K562 (cell line): Measurements from ENCODE around the gene ATOSA. TPM values are rescaled to one million over a fixed set of nuclear protein-coding genes. Genes with fewer than 3 reads are reported as not detected.

Source experiments
- ATAC-seq: fragments of 200-7000 bp; cut with Tn5 transposase; 3 replicates; pipeline ENCODE4 v1.9.1; 2020; ENCODE audit warnings: moderate library complexity
- BruUV-seq: library from RNA; stranded (reverse); fragments of 400-500 nt; replicated peaks from 2 replicates; lab custom pipeline; 2021; lab: Mats Ljungman, UMichigan
- CTCF ChIA-PET: fragments of 300-600 bp; formaldehyde crosslinking; extraction: SDS; loops from one replicate; lab custom pipeline; 2021; ENCODE audit warnings: low intra/inter-chr PET ratio; lab: Yijun Ruan, JAX
- POLR2A ChIA-PET: fragments of 300-600, 350-650 bp; sonication (Branson Sonifier 250); formaldehyde crosslinking; extraction: SDS; loops from one replicate; lab custom pipeline; 2021; ENCODE audit warnings: antibody characterized with exemption, inconsistent platforms; lab: Yijun Ruan, JAX
- DNase-seq, 4 experiments: peaks; one replicate each; pipeline versions ENCODE4 v3.0.0 to v3.0.0-alpha.2; 2011 to 2018; ENCODE audit warnings: low spot score in 3 of 4, mixed read lengths in 3 of 4; ENCODE audit errors: extremely low read depth in 1 of 4
- FAIRE-seq: peaks from 2 replicates; lab custom pipeline; 2011; peaks lifted over from hg19 to GRCh38; lab: Jason Lieb, UNC
- H2AFZ ChIP-seq: 2 replicates; pipeline ENCODE4 v1.6.0; 2011; ENCODE audit warnings: low read depth, low read length, control low read depth, inconsistent platforms
- H3K27ac ChIP-seq: fragments of 200-600 bp; 3 replicates; pipeline ENCODE4 v1.8.0; 2011; ENCODE audit warnings: low read depth, mild to moderate bottlenecking, control low read depth, inconsistent platforms, low read length, moderate library complexity, mixed read lengths; ENCODE audit errors: extremely low read depth
- H3K27me3 ChIP-seq, 2 experiments: fragments of 300-600 bp in 1 of 2; 2 replicates in 1 of 2; 3 replicates in 1 of 2; pipeline versions ENCODE4 v1.6.0 to v1.8.0; 2011; ENCODE audit warnings: inconsistent platforms in 2 of 2, low read length in 2 of 2, mild to moderate bottlenecking in 1 of 2, mixed read lengths in 1 of 2, moderate library complexity in 1 of 2; ENCODE audit not compliant: control insufficient read depth in 2 of 2, insufficient read depth in 2 of 2
- H3K36me3 ChIP-seq: fragments of 300-600 bp; 3 replicates; pipeline ENCODE4 v1.8.0; 2011; ENCODE audit warnings: mild to moderate bottlenecking, low read length, inconsistent platforms; ENCODE audit not compliant: control insufficient read depth, insufficient read depth
- H3K4me1 ChIP-seq, 2 experiments: fragments of 200-600 bp in 1 of 2; replicated peaks in 1 of 2; 2 replicates in 1 of 2; 3 replicates in 1 of 2; pipeline versions ENCODE4 v1.5.1 to v1.8.0; 2011; ENCODE audit warnings: inconsistent platforms in 2 of 2, low read length in 2 of 2, mild to moderate bottlenecking in 1 of 2, mixed read lengths in 1 of 2, moderate library complexity in 1 of 2; ENCODE audit not compliant: control insufficient read depth in 2 of 2, insufficient read depth in 2 of 2
- H3K4me2 ChIP-seq: 2 replicates; pipeline ENCODE4 v1.6.1; 2011; ENCODE audit warnings: low read length, control low read depth, inconsistent platforms, mixed read lengths; ENCODE audit not compliant: insufficient read depth
- H3K4me3 ChIP-seq: fragments of 200-600 bp; sonication (generic), shearing (Covaris generic); 2 replicates; pipeline ENCODE4 v1.5.1; 2016; ENCODE audit warnings: control low read depth, inconsistent platforms
- H3K79me2 ChIP-seq: fragments of 200-600 bp; 3 replicates; pipeline ENCODE4 v1.8.0; 2011; ENCODE audit warnings: low read length, inconsistent platforms; ENCODE audit not compliant: control insufficient read depth, insufficient read depth
- H3K9ac ChIP-seq, 2 experiments: 2 replicates each; pipeline versions ENCODE4 v1.6.0 to v1.6.1; 2011; ENCODE audit warnings: low read depth in 2 of 2, low read length in 2 of 2, control low read depth in 1 of 2, inconsistent platforms in 1 of 2, mild to moderate bottlenecking in 1 of 2, mixed read lengths in 1 of 2; ENCODE audit not compliant: insufficient read depth in 1 of 2
- H3K9me1 ChIP-seq: one replicate; pipeline ENCODE4 v1.6.0; 2011; ENCODE audit warnings: inconsistent platforms, mild to moderate bottlenecking, low read length, moderate library complexity; ENCODE audit not compliant: control insufficient read depth, insufficient read depth
- H3K9me3 ChIP-seq: replicated peaks from 2 replicates; pipeline ENCODE4 v1.5.1; 2011; ENCODE audit warnings: low read depth, low read length, inconsistent platforms; ENCODE audit not compliant: control insufficient read depth, insufficient read depth
- H4K20me1 ChIP-seq: replicated peaks from 2 replicates; pipeline ENCODE4 v1.6.1; 2011; ENCODE audit warnings: low read length, inconsistent platforms, mixed read lengths; ENCODE audit not compliant: control insufficient read depth, insufficient read depth
- BCL6 ChIP-seq: fragments of 250-450 bp; sonication (Bioruptor Pico); IDR thresholded peaks from 2 replicates; pipeline ENCODE4 v1.4.0; 2020
- E2F1 ChIP-seq: sonication (generic); formaldehyde crosslinking; IDR thresholded peaks from 2 replicates; pipeline ENCODE4 v1.8.1; 2023; ENCODE audit warnings: mild to moderate bottlenecking, missing genetic modification reagents, moderate library complexity
- EP400 ChIP-seq: fragments of 450-650 bp; IDR thresholded peaks from 2 replicates; pipeline ENCODE4 v1.6.1; 2017; ENCODE audit warnings: antibody characterized with exemption, mild to moderate bottlenecking, moderate library complexity
- ETV6 ChIP-seq, 3 experiments: fragments of 150-350 bp in 1 of 3; sonication (generic) in 1 of 3; formaldehyde crosslinking in 1 of 3; IDR thresholded peaks; 2 replicates each; pipeline versions ENCODE4 v1.6.1 to v1.8.0; 2014 to 2022; ENCODE audit warnings: borderline replicate concordance in 2 of 3, low read depth in 2 of 3, antibody characterized with exemption in 1 of 3, low read length in 1 of 3, mild to moderate bottlenecking in 1 of 3, missing genetic modification reagents in 1 of 3
- WGBS: fragments of 100-300 bp; shearing (Covaris generic); methylation state at CpG from one replicate; pipeline ENCODE4 v1.1.6; 2016; ENCODE audit warnings: low coverage, mixed read lengths; ENCODE audit not compliant: insufficient coverage; ENCODE audit errors: missing lambda C conversion rate; 5-methylcytosine and 5-hydroxymethylcytosine counted together
- in situ Hi-C: fragments of 300-500 bp; cut with MboI; formaldehyde crosslinking; loops from 4 replicates; pipeline ENCODE4 v1.15.0; 2018; ENCODE audit warnings: inconsistent platforms, mixed read lengths
- intact Hi-C: fragments of 100-400 bp; cut with micrococcal nuclease; formaldehyde crosslinking; loops from 2 replicates; pipeline ENCODE4 v1.14.2; 2022
- polyA plus RNA-seq, 8 experiments: library from polyadenylated mRNA; depleted of rRNA in 4 of 8; stranded (reverse) in 5 of 8; unstranded in 3 of 8; fragments of >200 nt; fragmentation: Nextera tagmentation in 2 of 8; fragmentation: Illumina TruSeq in 1 of 8; extraction: Ambion mirVana in 2 of 8; extraction: Trizol in 1 of 8; gene quantifications; 2 replicates each; pipeline versions ENCODE4 v1.2.1 to v1.2.3, GENCODE V29; 2011 to 2014; ENCODE audit warnings: inconsistent platforms in 1 of 8, missing spikeins in 1 of 8
- total RNA-seq, 7 experiments: library from RNA; depleted of rRNA in 6 of 7; stranded (reverse); fragments of >200 nt in 6 of 7; fragmentation: Illumina TruSeq in 2 of 7; extraction: Trizol in 2 of 7; gene quantifications; 2 replicates each; pipeline versions ENCODE4 v1.2.1 to v1.2.3, GENCODE V29; 2011 to 2021; ENCODE audit warnings: low replicate concordance in 1 of 7

Gene ATOSA
- total and polyA plus RNA-seq, 9 of the 15 experiments (the other 6 are each of a cell fraction or from before 2014, with no cell fraction given): 2.0 to 6.1 (median 3.9) TPM

- WGBS: 38% methylated on average over 2 of the region's 2 CpGs
- H3K27ac ChIP-seq: no peak overlapping the region
- no peaks in the 10 kb centered on the region for H4K20me1 ChIP-seq
- H3K79me2 ChIP-seq: no peaks in the 10 kb centered on the region
- in situ Hi-C loops (no loop called here), intact Hi-C loops (no loop called here)
- H3K36me3 ChIP-seq: no peaks in the 10 kb centered on the region
- no peak overlapping the region for H3K4me3 ChIP-seq
- no peak overlapping the region for H3K4me2 ChIP-seq
- H3K9me1 ChIP-seq: no peaks in the 10 kb centered on the region
- no peak overlapping the region for H3K9ac ChIP-seq
- no peak for ATAC-seq
- no TSS peak for BruUV-seq
- no peak for TF ChIP-seq ETV6 (IDR thresholded peaks at IDR 0.05; ENCODE audit: borderline replicate concordance in 1 of 2, low read depth in 2 of 2, low read length in 1 of 2)
- TF ChIP-seq ETV6 (CRISPR knock-in tag; IDR thresholded peaks at IDR 0.05; ENCODE audit: borderline replicate concordance): no peak
- no peak for TF ChIP-seq BCL6
- TF ChIP-seq EP400: no peak
- no peak for TF ChIP-seq E2F1
- ChIA-PET POLR2A (interaction anchor here (1.2 to 2.2 kb wide), 3 partner anchors 9 to 10 kb away, joined by 3 to 9 read pairs (median 3); no protein-coding TSS in a partner anchor), CTCF (no interaction called here)
- H2AFZ ChIP-seq: no peak overlapping the region
- peaks cover 0 to 2% of the 10 kb centered on the region in 2 experiments; a peak in 1 of 5 replicates for H3K4me1 ChIP-seq
- H3K9me3 ChIP-seq: no peaks in the 10 kb centered on the region
- DNase-seq: no peak
- FAIRE-seq: no peak
- H3K27me3 ChIP-seq: no peaks in the 10 kb centered on the region
Measured at GRCh38 chr15:52673312-52673711, 5.9 kb downstream of the ATOSA start.
